ENCODE data around the gene CDCP2. TPM values are rescaled to one million over a fixed set of nuclear protein-coding genes. Genes with fewer than 3 reads are reported as not detected.

Gene CDCP2
- total RNA-seq, 2 donors from 2014 or later, result 0.23 TPM; not detected in 1

DNA sequence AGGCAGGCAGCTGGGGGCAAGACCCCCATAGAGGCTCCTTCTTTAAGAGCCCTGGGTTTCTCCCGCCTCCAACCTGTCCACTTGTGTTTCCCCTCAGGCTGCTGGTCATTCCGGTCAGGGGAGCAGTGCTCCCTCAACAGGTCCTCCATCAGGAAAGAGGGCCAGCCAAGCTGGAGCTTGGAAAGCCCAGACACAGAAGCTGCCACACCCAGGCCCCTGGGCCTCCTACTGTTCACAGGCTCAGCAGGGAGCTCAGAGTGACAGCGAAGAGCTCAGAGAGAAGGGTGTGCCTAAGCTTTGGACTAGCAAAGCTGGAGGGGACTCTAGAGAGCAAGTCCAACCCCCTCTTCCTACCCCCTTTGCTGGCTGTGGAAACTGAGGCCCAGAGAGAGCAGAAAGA is 10.3 kb upstream of the CDCP2 start:
- H3K27me3 ChIP-seq (replicated peaks; ENCODE audit: insufficient read depth), result no peaks in the 10 kb centered on the region
- DNase-seq (ENCODE audit: low spot score), result no peak
- no peak overlapping the region for H3K4me3 ChIP-seq
- TF ChIP-seq, protein P1, sequence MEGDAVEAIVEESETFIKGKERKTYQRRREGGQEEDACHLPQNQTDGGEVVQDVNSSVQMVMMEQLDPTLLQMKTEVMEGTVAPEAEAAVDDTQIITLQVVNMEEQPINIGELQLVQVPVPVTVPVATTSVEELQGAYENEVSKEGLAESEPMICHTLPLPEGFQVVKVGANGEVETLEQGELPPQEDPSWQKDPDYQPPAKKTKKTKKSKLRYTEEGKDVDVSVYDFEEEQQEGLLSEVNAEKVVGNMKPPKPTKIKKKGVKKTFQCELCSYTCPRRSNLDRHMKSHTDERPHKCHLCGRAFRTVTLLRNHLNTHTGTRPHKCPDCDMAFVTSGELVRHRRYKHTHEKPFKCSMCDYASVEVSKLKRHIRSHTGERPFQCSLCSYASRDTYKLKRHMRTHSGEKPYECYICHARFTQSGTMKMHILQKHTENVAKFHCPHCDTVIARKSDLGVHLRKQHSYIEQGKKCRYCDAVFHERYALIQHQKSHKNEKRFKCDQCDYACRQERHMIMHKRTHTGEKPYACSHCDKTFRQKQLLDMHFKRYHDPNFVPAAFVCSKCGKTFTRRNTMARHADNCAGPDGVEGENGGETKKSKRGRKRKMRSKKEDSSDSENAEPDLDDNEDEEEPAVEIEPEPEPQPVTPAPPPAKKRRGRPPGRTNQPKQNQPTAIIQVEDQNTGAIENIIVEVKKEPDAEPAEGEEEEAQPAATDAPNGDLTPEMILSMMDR (IDR thresholded peaks at IDR 0.05), result no peak
- TF ChIP-seq POLR2AphosphoS5 (IDR thresholded peaks at IDR 0.05) (no peak), POLR2A (IDR thresholded peaks at IDR 0.05) (no peak)
- 87% methylated on average over 3 of the region's 3 CpGs for WGBS
- no peaks in the 10 kb centered on the region for H3K9me3 ChIP-seq
- no peak overlapping the region for H3K27ac ChIP-seq
- H3K36me3 ChIP-seq, result no peaks in the 10 kb centered on the region
- intact Hi-C loops (cut with DNase I), result no loop called here
- H3K4me1 ChIP-seq (replicated peaks), result no peaks in the 10 kb centered on the region

DNA sequence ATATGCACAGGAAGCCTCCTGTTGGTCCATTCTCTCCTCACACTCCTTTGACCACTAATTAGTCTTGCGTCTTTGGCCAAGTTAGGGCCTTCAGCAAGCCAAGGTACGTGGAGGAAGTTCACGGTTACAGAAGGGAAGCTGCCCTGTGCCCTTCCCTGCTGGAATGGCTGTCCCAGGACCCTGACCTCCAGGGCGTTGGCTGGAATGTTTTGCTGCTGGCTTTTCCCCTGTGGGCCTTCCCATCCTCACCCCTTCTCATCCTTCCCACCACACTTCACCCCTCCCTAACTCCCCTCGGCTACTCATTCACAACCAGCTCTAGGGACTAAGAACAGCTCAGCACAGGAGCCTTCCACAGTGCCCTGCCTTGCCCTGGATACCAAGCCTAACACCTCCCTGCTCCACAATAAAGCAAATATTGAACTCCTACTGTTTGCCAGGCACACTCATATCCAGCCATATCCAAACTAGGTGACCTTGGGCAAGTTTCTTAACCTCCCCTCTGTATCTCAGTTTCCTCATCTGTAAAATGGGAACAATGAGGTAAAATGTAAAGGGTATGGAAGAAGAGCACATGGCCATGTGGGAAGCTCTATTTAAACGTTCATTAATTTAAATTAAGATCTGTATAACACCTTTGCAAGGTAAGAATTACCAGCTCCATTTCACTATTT is 8.8 kb upstream of the CDCP2 start:
- WGBS, result 84% methylated on average over 6 of the region's 6 CpGs

DNA sequence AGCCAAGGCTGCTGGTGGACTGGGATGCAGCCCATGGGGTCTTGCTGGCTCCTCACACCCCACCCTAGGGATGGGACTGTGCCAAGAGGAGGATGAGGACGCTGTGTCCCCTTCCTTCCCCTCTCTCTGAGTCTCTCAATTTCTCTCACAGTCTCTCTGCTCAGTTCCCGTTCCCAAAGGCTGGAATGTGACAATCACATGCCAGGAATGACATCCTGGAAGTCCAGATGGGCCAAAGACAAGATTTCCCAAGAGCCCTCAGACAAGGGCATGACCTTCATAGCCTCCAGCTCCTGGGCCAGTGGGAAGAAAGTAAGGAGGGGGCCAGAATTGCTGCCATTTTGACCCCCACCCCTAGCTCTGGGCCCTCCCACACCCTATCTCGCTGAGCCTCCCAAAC is 7.6 kb upstream of the CDCP2 start:
- Histone ChIP-seq H3K4me1 (replicated peaks) (no peaks in the 10 kb centered on the region), H3K36me3 (no peaks in the 10 kb centered on the region), H3K4me3 (no peak overlapping the region), H3K9me3 (no peaks in the 10 kb centered on the region), H3K27me3 (replicated peaks; ENCODE audit: insufficient read depth) (no peaks in the 10 kb centered on the region), H3K27ac (no peak overlapping the region)
- DNase-seq (ENCODE audit: low spot score), result no peak
- intact Hi-C loops (cut with DNase I), result no loop called here
- TF ChIP-seq, protein P1 (IDR thresholded peaks at IDR 0.05), result no peak
- no peak for TF ChIP-seq POLR2AphosphoS5 (IDR thresholded peaks at IDR 0.05)
- no peak for TF ChIP-seq POLR2A (IDR thresholded peaks at IDR 0.05)
- 83% methylated on average over 3 of the region's 3 CpGs for WGBS

More for the DNA sequence above, 8.8 kb upstream of the CDCP2 start:
- Histone ChIP-seq H3K27ac (no peak overlapping the region), H3K4me1 (replicated peaks) (no peaks in the 10 kb centered on the region), H3K36me3 (no peaks in the 10 kb centered on the region), H3K9me3 (no peaks in the 10 kb centered on the region), H3K4me3 (no peak overlapping the region), H3K27me3 (replicated peaks; ENCODE audit: insufficient read depth) (no peaks in the 10 kb centered on the region)
- intact Hi-C loops (cut with DNase I), result no loop called here
- no peak for DNase-seq (ENCODE audit: low spot score)
- TF ChIP-seq, protein P1 (IDR thresholded peaks at IDR 0.05), result no peak
- TF ChIP-seq POLR2A (IDR thresholded peaks at IDR 0.05) (no peak), POLR2AphosphoS5 (IDR thresholded peaks at IDR 0.05) (no peak)

DNA sequence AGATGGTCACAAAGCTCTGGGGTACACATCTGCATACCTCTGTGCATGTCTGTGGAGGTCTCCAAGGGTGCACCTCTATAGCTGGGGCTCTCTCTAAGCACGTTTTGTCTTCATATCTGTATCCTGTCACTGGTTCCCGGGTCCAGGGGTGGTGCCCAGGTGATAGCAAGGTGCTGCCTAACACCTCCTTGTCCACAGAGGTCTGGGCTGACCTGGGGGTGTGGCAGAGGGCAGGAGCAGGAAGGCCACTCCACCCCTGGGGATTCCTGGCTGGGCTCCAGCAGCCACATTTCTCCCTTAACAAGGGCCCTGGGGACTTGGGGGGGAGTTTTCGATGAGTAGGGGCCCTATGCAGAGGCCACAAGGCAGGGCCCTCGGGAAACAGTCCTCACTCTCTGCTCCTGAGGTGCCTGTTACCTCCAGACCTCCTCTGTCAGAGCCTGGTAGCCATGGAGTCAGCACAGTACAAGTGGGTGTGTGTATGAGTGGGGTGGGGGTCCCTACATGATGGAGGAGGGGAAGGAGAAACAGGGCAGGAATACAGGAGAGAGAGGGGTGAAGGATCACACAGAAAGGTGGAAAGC is 7.0 kb upstream of the CDCP2 start:
- TF ChIP-seq, protein P1 (IDR thresholded peaks at IDR 0.05), result no peak
- TF ChIP-seq POLR2A (IDR thresholded peaks at IDR 0.05), result no peak
- no peak for TF ChIP-seq POLR2AphosphoS5 (IDR thresholded peaks at IDR 0.05)
- DNase-seq (ENCODE audit: low spot score), result no peak
- H3K36me3 ChIP-seq, result no peaks in the 10 kb centered on the region
- no peak overlapping the region for H3K27ac ChIP-seq
- H3K9me3 ChIP-seq, result no peaks in the 10 kb centered on the region
- H3K27me3 ChIP-seq (replicated peaks; ENCODE audit: insufficient read depth), result no peaks in the 10 kb centered on the region
- no peaks in the 10 kb centered on the region for H3K4me1 ChIP-seq (replicated peaks)
- intact Hi-C loops (cut with DNase I), result no loop called here
- H3K4me3 ChIP-seq, result no peak overlapping the region
- 85% methylated on average over 4 of the region's 4 CpGs for WGBS

DNA sequence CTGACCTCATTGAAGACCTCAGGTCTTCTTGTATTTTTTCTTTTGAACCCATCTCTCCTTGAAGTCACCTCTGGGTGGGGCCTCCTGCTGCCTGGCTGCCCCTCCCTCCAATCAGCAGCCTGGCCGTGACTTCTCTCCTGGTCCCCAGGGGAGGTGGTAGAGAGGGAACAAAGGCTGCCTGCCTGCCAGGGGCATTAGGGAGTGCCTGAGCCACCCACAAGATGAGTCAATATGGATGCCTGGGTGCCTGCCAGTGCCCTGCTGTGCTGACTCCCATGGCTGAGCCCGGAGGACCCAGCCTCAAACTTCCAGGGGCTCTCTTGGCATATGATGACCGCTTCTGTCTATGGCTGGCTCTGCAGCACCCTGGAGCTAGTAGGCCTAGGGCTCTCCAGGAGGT is 5.3 kb upstream of the CDCP2 start:
- no peaks in the 10 kb centered on the region for H3K36me3 ChIP-seq
- WGBS, result 72% methylated on average over 3 of the region's 3 CpGs
- H3K4me1 ChIP-seq (replicated peaks), result no peaks in the 10 kb centered on the region
- no peaks in the 10 kb centered on the region for H3K9me3 ChIP-seq
- H3K4me3 ChIP-seq, result no peak overlapping the region
- intact Hi-C loops (cut with DNase I), result no loop called here
- no peak for TF ChIP-seq POLR2AphosphoS5 (IDR thresholded peaks at IDR 0.05)
- TF ChIP-seq, protein P1 (IDR thresholded peaks at IDR 0.05), result no peak
- DNase-seq (ENCODE audit: low spot score), result no peak
- H3K27me3 ChIP-seq (replicated peaks; ENCODE audit: insufficient read depth), result no peaks in the 10 kb centered on the region
- H3K27ac ChIP-seq, result no peak overlapping the region

Measured in prostate gland (tissue), 2 donors.